ENCODE measurements around the gene GNAQ.

DNA sequence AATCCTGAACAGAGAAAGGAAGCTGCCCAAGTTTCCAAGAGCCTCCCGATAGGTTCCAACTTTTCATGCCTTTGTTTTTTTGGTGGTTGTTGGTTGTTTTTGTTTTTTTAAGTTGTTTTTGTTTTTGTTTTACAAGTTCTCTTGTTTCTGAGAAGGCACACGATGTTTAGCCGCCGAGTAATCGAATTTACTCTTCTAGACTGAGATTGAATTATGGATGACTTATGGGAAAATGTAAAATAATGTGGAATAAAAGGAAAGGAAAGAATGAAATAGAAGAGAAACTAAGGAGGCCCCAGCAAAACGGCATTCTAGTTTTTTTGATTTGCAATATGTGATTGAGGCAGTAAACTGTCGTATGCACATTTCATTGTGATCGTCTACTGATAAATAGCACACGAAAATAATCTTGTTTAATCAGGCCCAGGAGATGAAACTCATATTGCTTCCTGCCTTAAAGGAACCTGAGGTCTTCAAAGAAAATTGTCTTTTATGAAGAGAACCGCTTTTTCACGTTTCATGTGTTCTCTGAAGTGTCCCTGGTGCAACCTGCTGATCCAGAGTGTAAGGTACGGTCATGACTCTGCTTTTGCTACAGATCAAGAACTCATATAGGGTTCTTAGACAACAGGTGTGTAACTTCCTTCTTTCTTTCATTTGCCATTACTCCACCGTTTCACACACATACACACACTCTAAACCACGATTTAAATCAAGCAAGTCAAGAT is 1.3 kb upstream of the GNAQ start:
- TF ChIP-seq CTCF (IDR thresholded peaks at IDR 0.05) (no peak), POLR2A (IDR thresholded peaks at IDR 0.05) (no peak), POLR2AphosphoS5 (IDR thresholded peaks at IDR 0.05) (no peak)

Data from upper lobe of left lung (tissue), 4 donors.